HG03175 (cell line): ENCODE measurements around the gene PTGDR2.

Experiments used
- ATAC-seq: cut with Tn5 transposase; IDR thresholded peaks from one replicate; pipeline ENCODE4 v1.9.1; 2021; ENCODE audit warnings: mild to moderate bottlenecking, moderate library complexity; ENCODE audit not compliant: unreplicated experiment

PTGDR2 gene

GRCh38 chr11:60858731-60859464 lies 3.1 kb upstream of the PTGDR2 start:
- ATAC-seq: no peak

- ATAC-seq: no peak
These were observed 2.5 kb upstream of the PTGDR2 start for GRCh38 chr11:60858236-60858635.

- ATAC-seq: no peak
These were observed 1.9 kb upstream of the PTGDR2 start for GRCh38 chr11:60857378-60858232.

- no peak for ATAC-seq
These were observed 664 bp downstream of the PTGDR2 start for GRCh38 chr11:60854847-60855725.

DNA sequence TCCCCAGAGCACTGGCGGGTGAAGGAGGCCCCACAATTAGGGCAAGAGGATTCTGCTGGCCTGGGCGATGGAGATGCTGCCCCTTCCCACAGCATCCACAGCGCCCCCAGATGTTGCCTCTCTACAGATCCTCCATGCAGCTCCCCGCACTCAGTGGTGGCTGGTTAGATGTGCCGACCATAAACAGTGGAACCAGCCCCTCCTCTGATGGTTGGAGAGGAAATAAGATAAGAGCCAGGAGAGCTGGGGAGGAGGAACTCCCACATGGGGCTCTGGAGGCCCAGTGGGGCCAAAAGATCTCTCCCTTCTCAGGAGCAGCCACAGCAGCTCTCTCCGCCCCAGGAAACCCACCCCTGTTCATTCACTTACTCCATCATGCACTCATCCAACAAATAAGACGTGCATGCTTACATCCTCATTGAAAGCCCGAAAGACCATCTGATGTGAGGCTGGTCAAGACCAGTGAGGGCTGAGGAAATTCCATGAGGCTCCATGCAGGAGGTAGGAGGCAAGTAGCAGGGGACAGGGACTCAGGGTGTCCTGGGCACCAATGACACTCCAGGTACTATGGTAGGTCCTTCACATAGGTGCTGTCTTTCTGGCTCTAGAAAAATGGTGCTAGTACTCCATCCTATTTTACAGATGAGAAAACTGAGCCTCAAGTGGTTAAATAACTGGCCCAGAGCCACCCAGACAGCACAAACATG lies 1.5 kb downstream of the PTGDR2 start:
- ATAC-seq: no peak

DNA sequence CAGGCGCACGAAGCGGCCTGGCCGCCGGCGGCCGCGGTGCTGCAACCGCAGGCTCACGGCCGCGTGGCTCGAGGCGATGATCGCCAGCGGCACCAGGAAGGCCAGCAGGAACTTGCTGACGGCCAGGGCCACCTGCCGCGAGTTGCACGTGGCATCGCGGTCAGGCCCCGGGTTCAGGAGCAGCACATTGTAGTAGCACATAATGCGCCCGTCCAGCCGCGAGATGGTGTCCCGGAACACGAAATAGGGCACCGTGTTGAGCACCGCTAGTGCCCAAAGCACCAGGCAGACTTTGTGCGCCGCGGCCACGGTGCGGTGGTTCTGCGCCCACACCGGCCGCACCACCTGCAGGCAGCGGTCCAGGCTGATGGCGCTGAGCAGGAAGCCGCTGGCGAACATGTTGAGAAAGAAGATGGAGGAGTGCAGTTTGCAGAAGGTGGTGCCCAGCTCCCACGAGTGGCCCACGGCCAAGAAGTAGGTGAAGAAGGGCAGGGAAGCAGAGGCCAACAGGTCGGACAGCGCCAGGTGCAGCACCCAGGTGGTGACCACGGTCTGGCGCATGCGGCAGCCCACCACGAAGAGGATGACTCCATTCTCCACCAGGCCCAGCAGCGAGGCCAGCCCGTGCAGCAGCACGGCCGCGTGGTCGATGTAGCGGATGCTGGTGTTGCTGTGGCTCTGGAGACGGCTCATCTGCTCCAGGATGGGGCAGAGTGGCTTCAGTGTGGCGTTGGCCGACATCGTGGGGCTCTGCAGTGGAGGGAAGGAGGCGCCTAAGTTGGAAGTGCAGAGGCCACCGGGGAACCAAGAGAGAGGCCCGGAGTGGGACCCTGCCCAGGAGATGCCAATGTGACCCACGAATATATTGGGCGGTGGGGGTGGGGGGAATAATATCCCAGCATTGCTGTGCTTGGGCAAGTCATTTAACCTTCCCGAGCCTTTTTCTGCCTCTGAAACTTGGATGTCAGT lies 2.5 kb downstream of the PTGDR2 start:
- ATAC-seq: no peak

DNA sequence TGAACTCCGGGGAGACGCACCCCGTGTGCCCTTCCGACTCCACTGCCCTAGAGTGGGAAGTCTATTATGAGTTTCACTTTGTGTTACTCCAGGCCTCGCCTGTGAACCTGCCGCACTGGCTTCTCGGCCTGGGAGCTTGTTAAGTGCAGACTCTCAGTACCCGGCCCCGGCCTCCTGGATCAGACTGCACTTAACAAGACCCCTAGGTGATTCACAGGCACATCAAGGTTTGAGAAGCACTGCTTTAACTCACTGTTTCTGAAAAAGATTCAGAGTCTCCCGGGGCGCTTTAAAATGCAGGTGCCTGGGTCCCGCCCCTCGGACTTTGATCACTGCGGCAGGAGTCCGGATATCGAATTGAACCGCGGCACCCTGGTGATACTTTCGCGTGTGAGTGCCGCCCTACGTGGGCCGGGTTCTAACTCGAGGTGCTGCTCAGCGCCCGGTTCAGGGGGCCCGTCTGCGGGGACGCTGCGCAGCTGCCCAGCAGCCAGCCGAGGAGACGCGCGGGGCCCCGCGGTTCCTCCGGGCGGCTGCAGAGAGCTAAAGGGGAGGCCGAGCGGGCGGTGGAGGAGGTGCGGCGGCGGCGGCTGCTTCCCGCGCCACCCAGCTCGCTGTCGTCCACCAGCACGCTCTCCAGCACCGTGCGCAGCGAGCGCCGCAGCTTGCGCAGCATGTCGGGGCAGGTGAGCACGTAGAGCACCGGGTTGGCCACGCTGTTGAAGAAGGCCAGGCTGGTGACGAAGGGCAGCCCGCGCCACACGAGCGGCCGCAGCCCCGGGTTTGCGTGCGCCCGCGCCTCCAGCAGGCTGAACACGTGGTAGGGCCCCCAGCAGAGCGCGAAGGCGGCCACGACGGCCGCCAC lies 3.4 kb downstream of the PTGDR2 start:
- no peak for ATAC-seq

GRCh38 chr11:60851327-60852104 lies 4.2 kb downstream of the PTGDR2 start:
- no peak for ATAC-seq

DNA sequence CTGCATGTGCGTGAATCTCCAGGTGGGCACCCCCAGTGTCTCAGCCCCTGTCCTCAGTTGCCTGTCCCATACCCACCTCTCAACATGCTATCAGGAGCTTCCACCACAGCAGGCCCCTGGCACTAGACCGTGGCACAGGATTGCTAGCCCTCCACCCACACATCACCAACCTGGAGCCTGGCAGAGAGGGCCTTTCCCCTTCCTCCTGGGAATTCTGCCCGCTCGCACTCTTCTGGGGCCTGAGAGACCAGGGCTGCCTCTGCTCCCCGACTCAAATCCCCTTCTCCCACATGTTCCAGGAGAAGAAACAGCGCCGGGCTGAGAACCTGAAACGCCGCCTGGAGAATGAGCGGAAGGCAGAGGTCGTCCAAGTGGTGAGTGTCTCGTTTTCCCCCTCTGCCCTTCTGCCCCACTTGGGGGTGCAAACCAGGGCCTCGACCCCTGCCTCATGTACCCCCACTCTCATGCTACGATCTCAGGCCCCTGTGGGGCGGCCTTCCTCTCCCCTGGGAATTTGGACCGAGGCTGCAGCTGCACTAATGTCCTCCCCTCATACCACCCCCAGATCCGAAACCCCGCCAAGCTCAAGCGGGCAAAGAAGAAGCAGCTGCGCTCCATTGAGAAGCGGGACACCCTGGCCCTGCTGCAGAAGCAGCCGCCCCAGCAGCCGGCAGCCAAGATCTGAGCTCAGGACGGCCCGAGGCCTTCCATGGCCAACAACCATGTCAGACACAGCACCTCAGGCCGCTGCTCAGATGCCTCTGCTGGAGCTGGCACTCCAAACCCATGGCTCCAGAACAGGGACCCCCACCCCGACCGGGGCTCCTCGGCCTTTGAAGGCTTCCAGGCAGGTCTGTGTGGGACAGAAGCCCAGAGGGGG lies 5.9 kb downstream of the PTGDR2 start:
- no peak for ATAC-seq

GRCh38 chr11:60848714-60849151 lies 7.0 kb downstream of the PTGDR2 start:
- no peak for ATAC-seq

DNA sequence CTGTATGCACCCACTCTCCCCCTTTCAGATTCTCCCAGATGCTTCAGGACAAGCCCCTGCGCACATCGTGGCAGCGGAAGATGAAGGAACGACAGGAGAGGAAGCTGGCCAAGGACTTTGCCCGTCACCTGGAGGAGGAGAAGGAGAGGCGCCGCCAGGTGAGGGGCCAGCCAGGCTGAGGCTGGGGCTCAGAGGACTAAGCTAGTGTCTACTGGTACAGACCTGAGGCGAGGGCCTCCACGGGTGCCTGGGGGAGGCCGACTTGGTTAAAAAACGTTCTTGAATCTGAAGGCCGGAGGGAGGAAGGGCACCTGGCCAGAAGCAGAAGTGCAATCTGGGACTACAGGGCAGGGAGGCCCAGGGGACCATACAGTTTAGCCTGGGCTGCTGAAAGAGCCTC lies 7.9 kb downstream of the PTGDR2 start:
- no peak for ATAC-seq

DNA sequence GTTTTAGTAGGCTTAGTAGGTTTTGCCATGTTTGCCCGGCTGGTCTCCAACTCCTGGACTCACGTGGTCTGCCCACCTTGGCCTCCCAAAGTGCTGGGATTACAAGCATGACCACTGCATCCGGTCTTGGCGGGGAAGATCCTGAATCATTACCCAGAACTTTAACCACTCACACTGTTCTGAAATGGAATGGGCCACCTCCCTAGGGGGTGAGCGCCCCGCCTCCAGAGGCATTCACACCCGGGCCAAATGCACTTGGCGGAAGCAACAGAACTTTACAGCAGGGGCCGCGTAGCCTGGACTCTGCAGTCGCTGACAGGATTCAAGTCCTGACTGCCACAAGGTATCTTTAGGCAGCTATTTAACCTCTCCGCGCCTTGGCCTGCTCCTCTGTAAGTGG lies 8.5 kb downstream of the PTGDR2 start:
- no peak for ATAC-seq

DNA sequence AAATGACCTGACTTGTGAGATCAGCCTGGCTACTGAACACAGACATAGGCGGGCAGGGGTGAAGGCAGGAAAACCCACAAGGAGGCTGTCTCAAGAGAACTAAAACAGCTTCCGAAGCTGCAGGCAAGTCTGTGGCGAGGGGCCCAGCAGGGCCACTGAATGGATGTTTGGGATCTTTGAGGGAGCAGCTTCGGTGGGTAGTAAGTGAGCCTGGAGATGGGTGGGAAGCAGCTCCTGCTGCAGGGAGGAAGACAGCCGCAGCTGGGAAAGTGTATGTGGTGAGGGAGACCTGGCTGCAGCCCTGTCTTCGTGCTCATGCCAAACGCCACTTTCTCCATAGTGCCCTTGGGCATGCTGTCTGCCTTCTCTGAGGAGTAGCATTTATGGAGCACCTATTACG lies 10.4 kb downstream of the PTGDR2 start:
- no peak for ATAC-seq

GRCh38 chr11:60844870-60845221 lies 10.9 kb downstream of the PTGDR2 start:
- ATAC-seq: no peak

DNA sequence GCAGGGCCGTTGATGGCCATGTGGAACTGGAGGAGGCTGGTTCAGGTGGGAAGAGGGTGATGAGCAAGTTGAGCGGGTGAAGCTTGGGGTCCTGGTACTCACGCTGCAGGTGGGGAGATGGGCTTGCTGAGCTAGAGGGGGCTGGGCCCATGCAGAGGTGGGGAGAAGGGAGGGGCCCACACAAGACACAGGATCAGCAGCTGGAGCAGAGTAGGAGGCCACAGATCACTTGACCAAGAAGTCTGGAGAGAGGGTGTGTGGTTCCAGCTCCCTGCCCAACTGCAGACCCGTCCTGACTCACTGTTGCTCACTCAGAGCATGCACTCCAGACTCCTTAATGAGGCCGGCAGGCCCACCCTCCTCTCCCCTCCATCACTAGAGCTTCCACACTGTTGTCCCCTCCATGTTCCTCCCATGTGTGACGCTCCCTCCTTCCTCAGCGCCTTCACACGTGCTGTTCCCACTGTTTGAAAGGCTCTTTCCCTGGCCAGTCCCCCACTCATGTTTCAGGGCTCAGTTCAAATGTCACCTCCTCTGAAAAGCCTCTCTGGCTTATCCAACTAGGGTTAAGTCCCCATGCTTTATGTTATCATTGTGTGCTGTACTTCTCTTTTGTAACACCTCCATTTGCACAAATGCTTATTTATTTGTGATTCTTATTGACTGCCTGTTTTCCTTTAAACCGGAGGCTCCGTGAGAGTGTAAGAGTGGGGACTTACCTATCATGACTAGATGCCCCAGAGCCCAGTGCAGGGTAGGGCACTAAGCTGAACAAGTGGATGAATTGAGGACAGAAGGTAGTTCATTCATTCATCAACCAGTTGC lies 11.5 kb downstream of the PTGDR2 start:
- ATAC-seq: no peak
